OCI-LY1 (cell line): ENCODE measurements around the gene CHST13.

ENCODE experiments used
- H2AFZ ChIP-seq: fragments of 200-600 bp; sonication (generic), shearing (Covaris generic); 2 replicates; pipeline ENCODE4 v1.6.0; 2014; ENCODE audit warnings: antibody characterized with exemption, mild to moderate bottlenecking, low read length
- H3F3A ChIP-seq: fragments of 200-600 bp; sonication (generic), shearing (Covaris generic); 2 replicates; pipeline ENCODE4 v1.6.0; 2014; ENCODE audit warnings: mild to moderate bottlenecking, antibody characterized with exemption, low read length, moderate library complexity; ENCODE audit not compliant: insufficient read depth
- H3K27ac ChIP-seq: fragments of 200-600 bp; sonication (generic); 2 replicates; pipeline ENCODE4 v1.5.1; 2014; ENCODE audit warnings: low read length, mixed run types, mild to moderate bottlenecking, low read depth; ENCODE audit not compliant: poor library complexity, severe bottlenecking
- H3K27me3 ChIP-seq: fragments of 200-600 bp; sonication (generic); 2 replicates; pipeline ENCODE4 v1.6.0; 2014; ENCODE audit warnings: antibody characterized with exemption, mild to moderate bottlenecking, low read length, moderate library complexity; ENCODE audit not compliant: insufficient read depth
- H3K36me3 ChIP-seq: fragments of 200-600 bp; sonication (generic); 2 replicates; pipeline ENCODE4 v1.6.1; 2014; ENCODE audit warnings: mild to moderate bottlenecking, antibody characterized with exemption, low read length, moderate library complexity, mixed read lengths; ENCODE audit not compliant: insufficient read depth
- H3K4me1 ChIP-seq: fragments of 200-600 bp; sonication (generic); 2 replicates; pipeline ENCODE4 v1.5.1; 2014; ENCODE audit warnings: mild to moderate bottlenecking, low read length, moderate library complexity; ENCODE audit not compliant: insufficient read depth, severe bottlenecking
- H3K4me2 ChIP-seq: fragments of 200-600 bp; sonication (generic), shearing (Covaris generic); 2 replicates; pipeline ENCODE4 v1.6.1; 2014; ENCODE audit warnings: low read length
- H3K4me3 ChIP-seq: fragments of 200-600 bp; sonication (generic); 2 replicates; pipeline ENCODE4 v1.5.1; 2014; ENCODE audit warnings: low read length, low read depth, mild to moderate bottlenecking, mixed read lengths; ENCODE audit not compliant: poor library complexity, severe bottlenecking
- H3K79me2 ChIP-seq: fragments of 200-600 bp; shearing (Covaris generic); 2 replicates; pipeline ENCODE4 v1.6.1; 2016; ENCODE audit warnings: mixed run types, low read length, mixed read lengths; ENCODE audit not compliant: insufficient read depth
- H3K9ac ChIP-seq: fragments of 200-600 bp; sonication (generic), shearing (Covaris generic); 2 replicates; pipeline ENCODE4 v1.6.1; 2014; ENCODE audit warnings: mild to moderate bottlenecking, low read length, mixed read lengths
- H3K9me2 ChIP-seq: fragments of 200-600 bp; sonication (generic), shearing (Covaris generic); 2 replicates; pipeline ENCODE4 v1.6.1; 2014; ENCODE audit warnings: low read depth, mild to moderate bottlenecking, low read length, mixed read lengths
- H3K9me3 ChIP-seq: fragments of 200-600 bp; shearing (Covaris generic); 2 replicates; pipeline ENCODE4 v1.6.1; 2014; ENCODE audit warnings: low read length, mixed read lengths
- H4K20me1 ChIP-seq: fragments of 200-600 bp; sonication (generic), shearing (Covaris generic); 2 replicates; pipeline ENCODE4 v1.6.0; 2016; ENCODE audit warnings: mild to moderate bottlenecking, low read length; ENCODE audit not compliant: insufficient read depth
- EZH2 ChIP-seq: fragments of 200-600 bp; sonication (generic), shearing (Covaris generic); IDR thresholded peaks from 2 replicates; pipeline ENCODE4 v1.8.0; 2017; ENCODE audit warnings: borderline replicate concordance, mixed run types, mild to moderate bottlenecking, antibody characterized with exemption, low read length, moderate library complexity, mixed read lengths
- TF ChIP-seq, protein P1 (sequence below): fragments of 200-600 bp; sonication (generic), shearing (Covaris generic); IDR thresholded peaks from 2 replicates; pipeline ENCODE4 v1.5.1; 2017; ENCODE audit warnings: mild to moderate bottlenecking, antibody characterized with exemption, low read length, moderate library complexity, mixed read lengths

CHST13 gene

DNA sequence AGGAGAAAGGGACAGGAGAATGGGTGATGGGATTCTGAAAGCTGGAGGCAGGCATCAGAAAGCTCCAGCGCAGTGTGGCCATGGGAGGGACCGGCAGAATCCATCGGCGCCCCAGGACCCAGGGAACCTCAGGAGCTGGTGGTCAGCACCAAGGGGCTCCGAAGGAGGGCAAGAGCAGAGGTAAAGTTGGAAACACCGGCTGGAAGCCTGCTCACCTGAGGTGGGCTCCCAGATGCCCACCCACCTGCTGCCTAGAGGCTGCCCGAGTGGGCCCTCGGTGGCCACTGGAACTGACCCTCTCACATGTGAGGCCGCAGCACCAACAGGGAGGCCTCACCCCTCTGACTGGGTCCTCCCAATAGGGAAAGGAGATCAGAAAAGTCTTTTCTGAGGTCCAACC lies 38.0 kb upstream of the CHST13 start:
- H3K79me2 ChIP-seq: no peaks in the 10 kb centered on the region
- no peaks in the 10 kb centered on the region for H3K9me3 ChIP-seq
- H3K9me2 ChIP-seq: no peaks in the 10 kb centered on the region
- H3F3A ChIP-seq: no peaks in the 10 kb centered on the region
- H3K27me3 ChIP-seq: peaks cover 7% of the 10 kb centered on the region
- H3K9ac ChIP-seq: no peak overlapping the region
- no peak overlapping the region for H3K27ac ChIP-seq
- no peaks in the 10 kb centered on the region for H4K20me1 ChIP-seq
- H3K4me1 ChIP-seq: no peaks in the 10 kb centered on the region
- TF ChIP-seq EZH2: no peak
- TF ChIP-seq, protein P1, sequence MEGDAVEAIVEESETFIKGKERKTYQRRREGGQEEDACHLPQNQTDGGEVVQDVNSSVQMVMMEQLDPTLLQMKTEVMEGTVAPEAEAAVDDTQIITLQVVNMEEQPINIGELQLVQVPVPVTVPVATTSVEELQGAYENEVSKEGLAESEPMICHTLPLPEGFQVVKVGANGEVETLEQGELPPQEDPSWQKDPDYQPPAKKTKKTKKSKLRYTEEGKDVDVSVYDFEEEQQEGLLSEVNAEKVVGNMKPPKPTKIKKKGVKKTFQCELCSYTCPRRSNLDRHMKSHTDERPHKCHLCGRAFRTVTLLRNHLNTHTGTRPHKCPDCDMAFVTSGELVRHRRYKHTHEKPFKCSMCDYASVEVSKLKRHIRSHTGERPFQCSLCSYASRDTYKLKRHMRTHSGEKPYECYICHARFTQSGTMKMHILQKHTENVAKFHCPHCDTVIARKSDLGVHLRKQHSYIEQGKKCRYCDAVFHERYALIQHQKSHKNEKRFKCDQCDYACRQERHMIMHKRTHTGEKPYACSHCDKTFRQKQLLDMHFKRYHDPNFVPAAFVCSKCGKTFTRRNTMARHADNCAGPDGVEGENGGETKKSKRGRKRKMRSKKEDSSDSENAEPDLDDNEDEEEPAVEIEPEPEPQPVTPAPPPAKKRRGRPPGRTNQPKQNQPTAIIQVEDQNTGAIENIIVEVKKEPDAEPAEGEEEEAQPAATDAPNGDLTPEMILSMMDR: no peak
- no peaks in the 10 kb centered on the region for H3K36me3 ChIP-seq
- H3K4me2 ChIP-seq: no peak overlapping the region
- H3K4me3 ChIP-seq: no peak overlapping the region
- H2AFZ ChIP-seq: no peak overlapping the region

DNA sequence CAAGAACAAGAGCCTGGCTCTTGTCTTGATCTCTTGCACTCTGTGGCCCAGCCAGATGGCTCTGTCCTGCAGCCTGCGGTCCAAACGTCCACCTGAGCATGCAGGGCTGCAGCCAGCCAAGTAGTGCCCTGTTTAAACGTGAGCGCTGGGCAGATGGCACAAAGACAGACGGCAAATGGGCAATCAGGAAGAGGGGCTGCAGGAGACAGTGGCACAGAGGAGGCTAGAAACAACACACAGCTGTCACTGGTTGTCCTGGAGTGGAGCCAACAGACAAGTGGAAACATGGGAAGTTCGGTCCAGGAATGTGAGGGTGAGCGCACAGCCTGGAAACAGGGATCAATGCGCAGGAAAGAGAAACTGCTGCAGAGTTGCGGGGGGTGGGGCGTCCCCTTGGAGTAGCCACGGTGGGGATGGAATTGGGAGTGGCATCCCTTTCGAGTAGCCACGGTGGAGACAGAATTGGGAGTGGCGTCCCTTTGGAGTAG lies 37.6 kb upstream of the CHST13 start:
- H3K27me3 ChIP-seq: peaks cover 7% of the 10 kb centered on the region
- H3K36me3 ChIP-seq: no peaks in the 10 kb centered on the region
- H3F3A ChIP-seq: no peaks in the 10 kb centered on the region
- H2AFZ ChIP-seq: no peak overlapping the region
- H3K9me2 ChIP-seq: no peaks in the 10 kb centered on the region
- H3K27ac ChIP-seq: no peak overlapping the region
- no peaks in the 10 kb centered on the region for H3K79me2 ChIP-seq
- no peaks in the 10 kb centered on the region for H3K9me3 ChIP-seq
- no peak overlapping the region for H3K9ac ChIP-seq
- H4K20me1 ChIP-seq: no peaks in the 10 kb centered on the region
- no peaks in the 10 kb centered on the region for H3K4me1 ChIP-seq
- TF ChIP-seq EZH2: no peak
- TF ChIP-seq, protein P1: no peak
- H3K4me2 ChIP-seq: no peak overlapping the region
- H3K4me3 ChIP-seq: no peak overlapping the region

DNA sequence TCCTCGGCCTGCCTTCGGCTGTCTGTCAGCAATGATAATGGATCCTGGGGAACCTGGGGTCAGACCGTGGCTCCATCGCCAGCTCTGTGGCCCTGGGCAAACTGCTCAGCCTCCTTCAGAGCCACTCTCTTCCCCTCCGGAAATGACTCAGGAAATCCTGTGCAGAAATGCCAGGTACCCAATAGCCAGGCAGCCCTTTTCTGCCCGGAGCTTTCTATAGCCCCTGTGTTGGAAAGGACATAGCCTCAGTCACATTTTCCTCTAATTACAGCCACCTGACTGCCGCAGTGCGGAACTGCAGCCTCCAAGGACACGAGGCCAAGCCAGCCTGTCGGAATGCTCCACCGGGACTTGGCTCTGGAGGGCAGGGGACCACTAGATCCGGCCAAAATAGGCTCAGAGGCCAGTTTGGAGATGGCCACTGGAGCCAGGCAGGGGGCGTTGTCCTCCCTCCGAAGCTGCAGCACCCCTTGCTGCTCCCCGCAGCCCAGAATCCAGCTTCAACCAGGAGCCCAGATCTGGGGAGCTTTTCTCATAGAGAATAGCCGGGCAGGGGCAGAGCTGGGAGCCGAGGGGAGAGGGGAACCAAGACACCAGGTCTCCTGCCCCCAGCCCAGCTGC lies 36.7 kb upstream of the CHST13 start:
- no peaks in the 10 kb centered on the region for H3K79me2 ChIP-seq
- H3K4me1 ChIP-seq: no peaks in the 10 kb centered on the region
- H3K27ac ChIP-seq: no peak overlapping the region
- H2AFZ ChIP-seq: no peak overlapping the region
- H3K9ac ChIP-seq: no peak overlapping the region
- no peak for TF ChIP-seq EZH2
- TF ChIP-seq, protein P1: no peak
- no peak overlapping the region for H3K4me3 ChIP-seq
- H3K27me3 ChIP-seq: peaks cover 7% of the 10 kb centered on the region
- no peaks in the 10 kb centered on the region for H4K20me1 ChIP-seq
- H3K9me3 ChIP-seq: no peaks in the 10 kb centered on the region
- H3F3A ChIP-seq: no peaks in the 10 kb centered on the region
- no peaks in the 10 kb centered on the region for H3K9me2 ChIP-seq
- H3K4me2 ChIP-seq: no peak overlapping the region
- H3K36me3 ChIP-seq: no peaks in the 10 kb centered on the region
